Stimulated activated CD4-positive, alpha-beta T cell treated with anti-CD3 and anti-CD28 coated beads, Interleukin-2, amount 100 ng/mL, for 48 hours (primary cell): ENCODE results near the gene TMEM175.

Experiments used
- DNase-seq, 2 donors: peaks; one replicate each; pipeline ENCODE4 v3.0.0-alpha.2; 2020

The TMEM175 gene

GRCh38 chr4:948101-948935, 16.1 kb downstream of the TMEM175 start:
- DNase-seq = no peak

DNA sequence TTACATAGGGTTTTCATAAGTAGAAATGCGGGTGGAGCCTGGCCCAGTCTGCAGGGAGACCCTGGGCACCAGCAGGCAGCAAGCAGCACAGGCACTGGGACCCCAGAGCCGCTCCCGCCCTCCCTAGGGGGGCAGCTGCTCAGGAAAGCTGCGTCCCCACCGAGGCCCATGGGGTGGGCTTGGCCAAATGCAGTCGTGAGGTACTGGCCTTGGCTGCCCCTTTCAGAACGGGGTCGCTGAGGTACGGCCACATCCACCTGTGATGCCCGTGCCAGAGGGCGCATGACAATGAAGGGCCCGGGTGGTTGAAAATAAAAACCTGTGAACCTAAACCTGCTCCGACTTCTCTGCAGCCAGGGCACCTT, 16.7 kb downstream of the TMEM175 start:
- DNase-seq = no peak

DNA sequence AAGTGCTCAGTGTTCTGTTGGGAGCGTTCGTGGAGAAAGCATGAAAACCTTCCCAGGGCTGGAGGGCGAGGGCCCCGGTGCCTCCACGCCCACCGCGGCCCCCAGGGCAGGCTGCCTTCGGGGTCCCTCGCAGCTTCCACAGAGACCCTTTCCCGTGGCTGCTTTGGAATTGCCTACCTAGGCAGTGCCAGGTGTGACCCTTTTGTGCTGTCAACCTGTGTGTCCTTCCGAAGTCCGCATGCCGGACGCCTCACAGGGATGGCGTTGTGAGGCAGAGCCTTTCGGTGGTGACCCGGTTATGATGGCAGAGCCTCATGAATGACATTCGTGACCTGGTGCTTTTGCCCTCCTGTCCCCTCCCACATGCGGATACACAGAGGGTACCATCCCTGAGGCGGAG, 17.4 kb downstream of the TMEM175 start:
- DNase-seq = no peak

- no peak for DNase-seq
Measured at GRCh38 chr4:950136-951020, 18.1 kb downstream of the TMEM175 start.

DNA sequence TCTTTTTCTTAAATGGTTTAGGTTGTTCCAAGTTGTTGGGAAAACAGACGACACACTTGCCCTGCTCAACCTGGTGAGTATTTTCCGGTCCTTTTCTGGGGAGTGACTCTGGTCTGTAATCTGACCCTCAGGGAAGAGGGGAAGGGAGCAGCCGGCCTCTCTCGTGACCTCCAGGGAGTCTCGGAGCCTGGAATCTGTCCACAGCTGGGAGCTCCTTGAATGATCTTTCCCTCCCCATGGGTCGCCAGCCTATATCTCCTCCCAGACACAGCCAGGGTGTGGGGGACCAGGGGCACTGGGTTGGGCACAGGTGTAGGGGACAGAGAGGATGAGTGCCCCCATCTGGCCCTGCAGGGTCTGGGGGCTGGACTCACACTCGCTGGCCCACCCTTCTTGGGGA, 18.9 kb downstream of the TMEM175 start:
- DNase-seq = no peak

GRCh38 chr4:951594-952468, 19.6 kb downstream of the TMEM175 start:
- DNase-seq = no peak

GRCh38 chr4:952881-953573, 20.8 kb downstream of the TMEM175 start:
- DNase-seq = no peak

DNA sequence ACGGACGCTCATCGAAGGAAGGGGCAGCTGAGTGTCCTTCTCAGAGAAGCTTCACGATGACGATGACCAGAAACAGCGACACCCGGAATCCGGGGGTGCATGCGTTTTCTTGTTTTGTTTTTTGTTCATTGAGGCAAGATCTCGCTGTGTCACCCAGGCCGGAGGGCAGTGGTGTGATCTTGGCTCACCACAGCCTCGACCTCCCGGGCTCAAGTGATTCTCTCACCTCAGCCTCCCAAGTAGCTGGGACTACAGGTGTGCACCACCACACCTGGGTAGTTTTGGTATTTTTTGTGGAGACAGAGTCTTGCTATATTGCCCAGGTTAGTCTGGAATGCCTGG, 21.3 kb downstream of the TMEM175 start:
- DNase-seq = no peak

DNA sequence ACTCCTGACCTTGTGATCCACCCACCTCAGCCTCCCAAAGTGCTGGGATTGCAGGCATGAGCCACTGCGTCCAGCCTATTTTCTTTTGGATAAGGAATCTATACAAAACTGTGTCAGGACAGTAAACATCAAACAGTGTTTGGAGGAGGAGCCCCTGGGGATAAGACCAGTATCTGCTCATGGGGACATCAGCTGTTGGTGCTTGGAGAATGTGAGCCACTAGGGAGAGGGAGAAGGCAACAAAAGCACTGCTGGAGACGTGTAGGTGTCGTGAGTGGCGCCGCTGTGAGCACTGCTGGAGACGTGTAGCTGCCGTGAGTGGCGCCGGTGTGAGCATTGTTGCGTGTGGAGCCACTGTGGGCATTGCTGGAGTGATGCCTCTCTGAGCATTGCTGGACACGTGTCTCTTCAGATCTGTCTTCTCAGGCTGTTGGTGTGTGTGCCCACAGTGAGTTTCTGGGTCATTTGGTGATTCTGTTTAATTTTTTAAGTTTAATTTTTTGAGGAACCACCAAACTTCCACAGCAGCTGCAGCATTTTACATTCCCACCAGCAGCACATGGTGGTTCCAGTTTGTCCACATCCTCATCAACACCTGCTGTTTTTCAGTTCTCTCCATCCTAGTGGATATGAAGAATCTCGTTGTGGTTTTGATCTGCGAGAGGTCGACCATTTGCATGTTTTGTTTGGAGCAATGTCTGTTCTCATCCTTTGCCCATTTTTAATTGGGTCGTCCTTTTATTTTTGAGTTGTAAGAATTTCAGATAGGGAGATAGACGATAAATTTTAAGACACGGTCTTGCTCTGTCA, 22.2 kb downstream of the TMEM175 start:
- no peak for DNase-seq

DNA sequence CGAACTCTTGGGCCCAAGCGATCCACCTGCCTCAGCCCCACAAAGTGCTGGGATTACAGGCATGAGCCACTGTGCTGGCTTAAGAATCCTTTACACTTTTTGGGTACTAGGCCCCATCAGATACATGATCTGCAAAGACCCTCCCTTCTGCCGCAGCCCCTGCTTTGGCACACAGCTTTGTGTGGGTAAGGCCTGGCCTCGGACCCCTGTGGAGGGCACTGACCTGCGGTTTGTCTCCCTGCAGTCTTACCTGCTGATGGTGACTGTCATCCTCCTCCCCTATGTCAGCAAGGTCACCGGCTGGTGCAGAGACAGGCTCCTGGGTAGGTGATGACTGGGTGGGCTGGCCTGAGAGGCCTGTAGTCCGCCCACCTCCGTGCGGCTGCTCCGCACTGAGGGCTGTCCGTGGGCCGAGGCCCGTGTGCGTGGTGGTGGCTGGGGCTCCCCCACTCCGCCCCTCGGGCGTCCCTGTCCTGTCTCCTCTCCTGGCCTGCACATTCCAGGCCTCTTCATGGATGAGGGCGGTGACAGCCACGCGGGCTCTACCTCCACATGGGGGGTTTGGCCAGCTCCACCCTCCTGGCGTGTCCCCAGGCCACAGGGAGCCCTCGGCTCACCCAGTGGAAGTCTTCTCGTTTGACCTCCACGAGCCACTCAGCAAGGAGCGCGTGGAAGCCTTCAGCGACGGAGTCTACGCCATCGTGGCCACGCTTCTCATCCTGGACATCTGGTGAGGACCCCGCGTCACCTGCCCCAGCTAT, 23.1 kb downstream of the TMEM175 start:
- DNase-seq = no peak

GRCh38 chr4:955931-956381, 23.7 kb downstream of the TMEM175 start:
- DNase-seq = no peak

GRCh38 chr4:956531-957230, 24.4 kb downstream of the TMEM175 start:
- DNase-seq = no peak

DNA sequence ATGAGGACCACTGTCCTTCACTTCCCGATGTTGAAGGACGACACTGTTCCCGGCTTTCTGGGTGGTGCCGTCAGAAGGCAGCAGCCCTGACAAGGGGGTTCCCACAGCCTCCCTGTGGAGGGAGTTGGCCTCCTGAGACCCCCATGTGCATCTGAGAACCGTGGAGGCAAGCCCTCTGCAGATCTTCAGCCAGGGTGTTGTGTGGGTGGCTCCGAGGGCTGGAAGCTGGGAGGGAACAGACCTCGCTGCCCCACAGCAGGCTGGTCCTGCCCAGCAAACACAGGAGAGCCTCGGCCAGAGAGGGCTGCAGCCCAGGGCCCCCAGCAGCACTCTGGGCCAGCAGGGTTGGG, 24.9 kb downstream of the TMEM175 start:
- no peak for DNase-seq

DNA sequence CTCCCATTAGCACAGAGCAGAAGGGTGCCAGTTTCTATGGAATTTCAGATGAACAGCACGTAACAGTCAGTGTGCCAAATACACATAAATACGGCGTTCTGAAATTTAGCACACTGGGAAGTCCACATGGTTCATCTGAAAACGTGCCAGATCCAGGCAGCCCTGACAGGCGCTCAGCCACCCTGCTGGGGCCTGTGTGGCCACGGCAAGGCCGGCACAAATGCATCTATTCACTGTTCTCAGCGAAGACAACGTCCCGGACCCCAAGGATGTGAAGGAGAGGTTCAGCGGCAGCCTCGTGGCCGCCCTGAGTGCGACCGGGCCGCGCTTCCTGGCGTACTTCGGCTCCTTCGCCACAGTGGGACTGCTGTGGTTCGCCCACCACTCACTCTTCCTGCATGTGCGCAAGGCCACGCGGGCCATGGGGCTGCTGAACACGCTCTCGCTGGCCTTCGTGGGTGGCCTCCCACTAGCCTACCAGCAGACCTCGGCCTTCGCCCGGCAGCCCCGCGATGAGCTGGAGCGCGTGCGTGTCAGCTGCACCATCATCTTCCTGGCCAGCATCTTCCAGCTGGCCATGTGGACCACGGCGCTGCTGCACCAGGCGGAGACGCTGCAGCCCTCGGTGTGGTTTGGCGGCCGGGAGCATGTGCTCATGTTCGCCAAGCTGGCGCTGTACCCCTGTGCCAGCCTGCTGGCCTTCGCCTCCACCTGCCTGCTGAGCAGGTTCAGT, 25.5 kb downstream of the TMEM175 start:
- DNase-seq = no peak

DNA sequence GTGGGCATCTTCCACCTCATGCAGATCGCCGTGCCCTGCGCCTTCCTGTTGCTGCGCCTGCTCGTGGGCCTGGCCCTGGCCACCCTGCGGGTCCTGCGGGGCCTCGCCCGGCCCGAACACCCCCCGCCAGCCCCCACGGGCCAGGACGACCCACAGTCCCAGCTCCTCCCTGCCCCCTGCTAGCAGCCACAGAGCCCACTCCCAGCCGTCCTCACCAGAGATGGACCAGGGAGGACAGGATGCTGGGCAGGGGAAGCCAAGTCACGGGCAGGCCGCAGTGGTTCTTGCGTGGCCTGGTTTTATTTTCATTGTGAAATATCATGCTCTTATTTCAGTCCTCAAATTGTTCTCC, 26.0 kb downstream of the TMEM175 start:
- DNase-seq = no peak

DNA sequence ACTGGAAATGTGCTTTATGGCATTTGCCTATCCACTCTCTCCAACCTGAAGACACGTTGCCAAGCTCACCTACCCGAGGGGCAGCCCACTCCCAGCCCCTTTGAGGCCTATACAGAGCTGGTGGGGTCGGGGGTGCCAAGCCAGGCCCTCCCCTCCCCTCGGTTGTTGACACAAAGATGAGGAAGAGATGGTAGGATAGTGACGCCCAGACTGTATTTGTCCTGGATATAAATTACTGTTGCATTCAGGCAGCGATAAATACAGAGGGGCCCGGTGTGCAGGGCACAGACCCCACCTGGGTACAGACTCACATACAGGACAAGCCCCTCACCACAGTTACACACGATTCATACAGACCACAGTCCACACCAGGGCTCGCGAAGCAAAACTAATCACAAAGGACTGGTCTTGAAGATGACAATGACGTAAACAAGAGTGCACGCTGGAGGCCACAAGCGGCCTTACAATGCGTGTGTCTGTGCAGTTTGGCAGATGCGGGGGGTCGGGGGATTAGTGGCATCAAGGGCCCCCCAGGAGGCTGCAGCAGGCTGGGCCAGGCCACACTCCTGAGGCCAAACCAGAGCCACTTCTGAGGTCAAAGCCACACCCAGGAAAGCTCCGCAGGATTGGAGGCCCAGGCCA, 26.6 kb downstream of the TMEM175 start:
- no peak for DNase-seq

DNA sequence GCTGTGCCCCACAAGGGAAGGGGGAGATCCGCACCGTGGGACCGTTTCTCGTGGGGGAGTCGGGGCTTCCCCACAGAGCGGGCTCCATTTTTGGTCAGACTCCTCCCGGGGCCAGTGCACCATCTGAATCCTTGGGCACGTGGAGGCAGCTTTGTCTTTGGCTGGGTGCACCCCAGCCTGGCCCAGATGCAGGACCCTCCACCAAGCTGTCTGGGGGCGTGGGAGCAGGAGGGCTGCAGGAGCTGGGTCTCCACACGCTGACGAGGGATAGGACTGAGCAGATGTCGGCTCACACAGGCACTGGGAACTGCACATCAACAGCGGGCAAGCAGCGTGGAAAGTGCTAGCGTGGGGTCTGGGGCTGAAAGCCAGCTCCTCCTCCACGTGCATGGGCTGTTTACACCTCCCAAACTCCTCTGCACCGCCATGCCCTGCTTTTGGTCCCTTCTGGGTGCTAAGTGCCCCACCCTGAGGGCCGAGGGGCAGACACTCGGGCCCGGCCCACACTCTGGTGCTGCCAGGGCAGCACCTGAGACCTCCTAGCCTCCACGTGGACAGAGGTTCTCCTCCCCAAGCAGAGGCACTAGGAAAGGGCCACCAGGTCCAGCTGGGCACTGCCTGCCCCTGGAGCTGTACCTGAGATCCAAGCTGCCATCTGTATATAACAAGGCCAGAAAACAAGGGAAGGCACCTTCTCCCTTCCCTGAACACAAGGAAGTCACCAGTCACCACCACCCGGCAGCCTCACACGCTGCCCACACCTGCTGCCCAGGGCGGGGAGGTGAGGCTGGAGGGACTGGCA, 27.3 kb downstream of the TMEM175 start:
- no peak for DNase-seq

- DNase-seq = no peak
Measured at GRCh38 chr4:960140-960635, 27.9 kb downstream of the TMEM175 start.
